Brain microvascular endothelial cell (primary cell): ENCODE measurements around the gene LENG8.
A peak's percentile ranks its signal among the peaks of the same experiment; 100 is the strongest.
"Not testable (repeated sequence)": the region's sequence is repeated elsewhere in the genome, so short reads cannot be mapped to it uniquely, and the experiment has no call there.

Experiments used
- DNase-seq: peaks from one replicate; pipeline ENCODE4 v3.0.0-alpha.2; 2020
- H3K27ac ChIP-seq: fragments of 250-450 bp; sonication (Bioruptor Pico); 2 replicates; pipeline ENCODE4 v1.5.1; 2020; ENCODE audit warnings: mild to moderate bottlenecking, moderate library complexity
- H3K27me3 ChIP-seq: fragments of 250-450 bp; sonication (Bioruptor Pico); replicated peaks from 2 replicates; pipeline ENCODE4 v1.5.1; 2020; ENCODE audit warnings: mild to moderate bottlenecking
- H3K36me3 ChIP-seq: fragments of 250-450 bp; sonication (Bioruptor Pico); replicated peaks from 2 replicates; pipeline ENCODE4 v1.5.1; 2020; ENCODE audit warnings: mild to moderate bottlenecking
- H3K4me3 ChIP-seq: 2 replicates; pipeline ENCODE4 v1.5.1; 2011; ENCODE audit warnings: low read depth, mild to moderate bottlenecking, control low read depth, low read length, moderate library complexity
- CTCF ChIP-seq: IDR thresholded peaks from 2 replicates; pipeline ENCODE4 v1.5.1; 2011; ENCODE audit warnings: low read depth, mild to moderate bottlenecking, moderate library complexity, low read length, control low read depth, inconsistent platforms; ENCODE audit errors: missing control alignments
- in situ Hi-C: cut with HindIII; loops from 2 replicates; pipeline ENCODE4 v1.10.0; 2017; ENCODE audit warnings: low sequenced_read_pairs, low pct_ligation_motif_present

The LENG8 gene

GRCh38 chr19:54436628-54437252 lies 12.3 kb upstream of the LENG8 start:
- TF ChIP-seq CTCF = no peak
- no peak for DNase-seq
- H3K36me3 ChIP-seq = peaks cover 3% of the 10 kb centered on the region
- in situ Hi-C loops = no loop called here
- no peaks in the 10 kb centered on the region for H3K27me3 ChIP-seq
- H3K27ac ChIP-seq = no peak overlapping the region
- no peak overlapping the region for H3K4me3 ChIP-seq

GRCh38 chr19:54439174-54439851 lies 9.7 kb upstream of the LENG8 start:
- Histone ChIP-seq H3K4me3 (no peak overlapping the region), H3K36me3 (peaks cover 5% of the 10 kb centered on the region), H3K27ac (no peak overlapping the region), H3K27me3 (no peaks in the 10 kb centered on the region)
- in situ Hi-C loops = no loop called here
- TF ChIP-seq CTCF = peak; percentile 75
- DNase-seq = peak; percentile 52

- no peak for TF ChIP-seq CTCF
- H3K27ac ChIP-seq = no peak overlapping the region
- H3K36me3 ChIP-seq = peaks cover 13% of the 10 kb centered on the region
- H3K4me3 ChIP-seq = no peak overlapping the region
- no peak for DNase-seq
- in situ Hi-C loops = no loop called here
- no peaks in the 10 kb centered on the region for H3K27me3 ChIP-seq
Observed at GRCh38 chr19:54440641-54441040, 8.4 kb upstream of the LENG8 start.

GRCh38 chr19:54444737-54445136 lies 4.3 kb upstream of the LENG8 start:
- H3K27me3 ChIP-seq = no peaks in the 10 kb centered on the region
- H3K36me3 ChIP-seq = peaks cover 11% of the 10 kb centered on the region
- in situ Hi-C loops = no loop called here
- H3K27ac ChIP-seq = no peak overlapping the region
- no peak for TF ChIP-seq CTCF
- H3K4me3 ChIP-seq = no peak overlapping the region
- no peak for DNase-seq

- H3K36me3 ChIP-seq = peaks cover 16% of the 10 kb centered on the region
- H3K27ac ChIP-seq, DNase-seq, H3K4me3 ChIP-seq, in situ Hi-C loops, H3K27me3 ChIP-seq: not testable (repeated sequence)
- peak; percentile 21 for TF ChIP-seq CTCF
Observed at GRCh38 chr19:54446349-54446748, 2.6 kb upstream of the LENG8 start.
